WI38 (cell line): ENCODE data around the gene HBP1.

ENCODE experiments used
- H3K4me3 ChIP-seq: 2 replicates; pipeline ENCODE4 v1.5.1; 2011; ENCODE audit warnings: low read depth, mild to moderate bottlenecking, control low read depth, low read length
- TF ChIP-seq, protein P1 (sequence below): IDR thresholded peaks from 2 replicates; pipeline ENCODE4 v1.5.1; 2012; ENCODE audit warnings: low read depth, mild to moderate bottlenecking, control low read depth, low read length

Gene HBP1, protein sequence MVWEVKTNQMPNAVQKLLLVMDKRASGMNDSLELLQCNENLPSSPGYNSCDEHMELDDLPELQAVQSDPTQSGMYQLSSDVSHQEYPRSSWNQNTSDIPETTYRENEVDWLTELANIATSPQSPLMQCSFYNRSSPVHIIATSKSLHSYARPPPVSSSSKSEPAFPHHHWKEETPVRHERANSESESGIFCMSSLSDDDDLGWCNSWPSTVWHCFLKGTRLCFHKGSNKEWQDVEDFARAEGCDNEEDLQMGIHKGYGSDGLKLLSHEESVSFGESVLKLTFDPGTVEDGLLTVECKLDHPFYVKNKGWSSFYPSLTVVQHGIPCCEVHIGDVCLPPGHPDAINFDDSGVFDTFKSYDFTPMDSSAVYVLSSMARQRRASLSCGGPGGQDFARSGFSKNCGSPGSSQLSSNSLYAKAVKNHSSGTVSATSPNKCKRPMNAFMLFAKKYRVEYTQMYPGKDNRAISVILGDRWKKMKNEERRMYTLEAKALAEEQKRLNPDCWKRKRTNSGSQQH

DNA sequence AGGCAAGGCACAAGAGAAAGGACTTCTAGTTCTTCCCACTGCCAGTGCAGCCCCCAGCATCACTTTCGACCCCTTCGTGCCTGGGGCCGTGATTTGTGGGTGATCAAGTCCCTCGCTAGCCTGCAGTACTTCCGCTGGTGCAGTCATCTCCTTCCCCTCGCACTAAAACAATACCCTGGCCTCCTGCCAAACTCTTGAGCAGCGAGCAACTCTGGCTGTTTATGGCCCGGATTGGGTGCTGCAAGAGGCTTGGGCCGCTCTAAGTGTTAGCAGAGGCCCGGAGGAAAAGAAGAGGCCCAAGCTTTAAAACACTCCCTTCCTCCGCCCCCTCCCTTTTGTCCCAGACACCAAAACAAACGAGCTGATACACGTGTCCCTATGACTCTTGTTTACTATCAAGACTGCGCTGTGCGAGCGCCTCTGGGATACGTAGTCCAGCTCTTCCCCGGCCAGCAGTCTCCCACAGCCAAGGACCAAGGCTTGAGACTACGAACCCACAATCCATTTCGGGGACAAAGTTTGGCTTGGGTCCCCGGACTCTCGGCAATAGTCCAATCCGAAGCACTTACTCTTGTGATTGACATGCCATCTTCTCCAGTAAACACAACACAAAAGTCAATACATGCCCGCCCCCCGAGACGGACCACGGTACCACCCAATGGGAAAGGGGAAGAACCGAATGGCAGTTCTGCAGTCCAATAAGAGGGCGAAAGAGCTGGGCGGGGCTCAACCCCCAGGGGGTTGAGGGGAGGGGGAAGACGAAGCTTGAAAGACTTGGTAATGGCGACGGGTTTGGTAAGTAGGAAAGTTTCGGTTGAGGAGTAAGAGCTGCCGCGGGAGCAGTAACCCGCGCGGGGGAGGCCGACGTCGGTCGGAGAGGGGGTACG lies at the start of gene HBP1:
Gene HBP1 (plus strand): TSS at position 771 of the 887 bp plus-strand sequence. CDS start 10,891 bp downstream, outside the sequence.
- peak within 1 kb of the TSS; percentile 86 for H3K4me3 ChIP-seq
- TF ChIP-seq, protein P1, sequence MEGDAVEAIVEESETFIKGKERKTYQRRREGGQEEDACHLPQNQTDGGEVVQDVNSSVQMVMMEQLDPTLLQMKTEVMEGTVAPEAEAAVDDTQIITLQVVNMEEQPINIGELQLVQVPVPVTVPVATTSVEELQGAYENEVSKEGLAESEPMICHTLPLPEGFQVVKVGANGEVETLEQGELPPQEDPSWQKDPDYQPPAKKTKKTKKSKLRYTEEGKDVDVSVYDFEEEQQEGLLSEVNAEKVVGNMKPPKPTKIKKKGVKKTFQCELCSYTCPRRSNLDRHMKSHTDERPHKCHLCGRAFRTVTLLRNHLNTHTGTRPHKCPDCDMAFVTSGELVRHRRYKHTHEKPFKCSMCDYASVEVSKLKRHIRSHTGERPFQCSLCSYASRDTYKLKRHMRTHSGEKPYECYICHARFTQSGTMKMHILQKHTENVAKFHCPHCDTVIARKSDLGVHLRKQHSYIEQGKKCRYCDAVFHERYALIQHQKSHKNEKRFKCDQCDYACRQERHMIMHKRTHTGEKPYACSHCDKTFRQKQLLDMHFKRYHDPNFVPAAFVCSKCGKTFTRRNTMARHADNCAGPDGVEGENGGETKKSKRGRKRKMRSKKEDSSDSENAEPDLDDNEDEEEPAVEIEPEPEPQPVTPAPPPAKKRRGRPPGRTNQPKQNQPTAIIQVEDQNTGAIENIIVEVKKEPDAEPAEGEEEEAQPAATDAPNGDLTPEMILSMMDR = no peak

DNA sequence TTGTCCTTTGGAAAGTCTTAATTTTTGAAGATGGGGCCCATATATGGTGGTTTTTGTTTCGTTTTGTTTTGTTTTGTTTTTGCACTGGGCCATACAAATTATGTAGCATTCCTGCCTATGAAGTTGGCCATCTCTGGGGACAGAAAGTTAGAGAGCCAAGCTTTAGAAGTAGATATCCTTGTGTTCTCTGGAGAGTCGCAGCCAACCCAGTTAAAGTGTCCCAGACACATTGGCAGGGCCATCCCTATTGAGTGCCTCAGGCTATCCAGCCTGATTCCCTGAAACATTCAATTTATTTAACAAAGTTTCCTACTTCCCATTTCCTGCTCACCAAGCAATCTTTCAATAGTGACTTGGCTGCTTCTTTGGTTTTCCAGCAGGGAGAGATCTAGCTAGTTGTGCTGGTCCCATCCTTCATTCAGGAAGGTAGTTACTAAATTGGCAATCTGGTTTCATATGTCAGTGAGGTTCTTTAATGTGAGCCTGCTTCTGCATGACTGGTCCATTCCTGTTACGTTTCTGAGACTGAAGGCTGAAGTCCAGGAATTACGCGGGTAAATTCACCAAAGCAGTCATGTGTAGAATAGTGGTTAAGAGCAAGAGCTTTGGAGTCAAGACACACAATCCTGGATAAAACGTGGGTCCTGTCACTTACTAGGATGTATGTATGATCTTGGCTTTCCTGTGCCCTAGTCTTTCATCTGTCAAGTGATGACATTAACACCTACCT lies 49.3 kb upstream of the HBP1 start:
- TF ChIP-seq, protein P1 = no peak
- H3K4me3 ChIP-seq = no peak overlapping the region

DNA sequence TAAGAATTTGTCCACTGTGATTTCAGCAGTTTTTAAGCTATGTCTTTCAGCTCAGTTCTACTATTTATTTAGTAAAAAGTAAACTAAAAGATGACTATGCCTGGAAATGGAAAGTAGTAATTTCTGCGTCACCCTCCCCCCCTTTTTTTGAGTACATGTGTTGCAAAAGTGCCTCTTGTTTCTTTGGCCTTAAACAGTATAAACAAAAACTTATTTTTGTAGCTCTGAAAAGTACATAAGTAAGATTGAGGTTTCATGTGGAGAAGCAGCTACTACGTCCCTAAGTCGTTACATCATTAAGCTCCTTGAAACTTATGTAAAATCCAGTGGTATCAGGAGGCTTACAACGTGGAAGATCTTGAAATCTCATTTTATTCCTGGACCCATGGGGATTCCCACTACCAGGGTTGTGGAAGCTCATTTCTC lies 46.3 kb upstream of the HBP1 start:
- no peak overlapping the region for H3K4me3 ChIP-seq
- TF ChIP-seq, protein P1 = no peak

DNA sequence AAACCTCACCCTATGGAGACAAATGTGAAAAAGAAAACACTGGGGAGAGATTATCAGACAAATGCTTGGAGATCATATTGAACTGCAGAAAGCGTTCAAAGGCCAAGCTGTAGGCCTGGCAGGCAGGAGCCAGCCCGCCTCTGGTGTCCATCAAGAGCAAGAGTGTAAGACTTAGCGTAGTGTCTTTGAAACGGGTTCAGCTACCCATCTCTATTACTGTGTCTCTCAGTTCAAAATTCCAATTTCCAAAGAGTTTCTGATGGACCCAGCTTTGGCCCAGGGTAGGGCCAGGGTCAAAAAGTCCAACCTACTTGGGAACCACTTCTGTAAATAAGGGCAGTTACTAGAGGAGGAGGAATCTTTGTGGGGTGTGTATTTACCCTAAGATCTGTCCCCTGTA lies 45.4 kb upstream of the HBP1 start:
- TF ChIP-seq, protein P1 = no peak
- H3K4me3 ChIP-seq = no peak overlapping the region

DNA sequence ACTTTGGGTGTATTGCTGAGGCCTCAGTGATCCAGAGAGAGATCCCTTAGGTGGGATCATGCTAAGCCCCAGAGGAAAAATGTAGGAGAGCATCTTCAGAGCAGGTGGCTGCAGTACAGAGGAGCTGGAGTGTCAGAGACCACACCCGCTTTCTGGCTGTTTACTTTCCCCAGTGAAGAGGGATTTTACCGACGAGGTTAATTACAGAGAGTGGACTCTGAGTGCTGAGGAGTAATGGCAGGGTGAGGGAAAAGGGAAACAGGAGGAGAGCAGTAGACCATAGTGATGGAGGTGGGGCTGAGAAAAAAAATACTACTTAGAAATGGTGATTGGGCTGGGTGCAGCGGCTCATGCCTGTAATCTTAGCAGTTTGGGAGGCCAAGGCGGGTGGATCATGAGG lies 43.3 kb upstream of the HBP1 start:
- TF ChIP-seq, protein P1 = no peak
- H3K4me3 ChIP-seq = no peak overlapping the region

DNA sequence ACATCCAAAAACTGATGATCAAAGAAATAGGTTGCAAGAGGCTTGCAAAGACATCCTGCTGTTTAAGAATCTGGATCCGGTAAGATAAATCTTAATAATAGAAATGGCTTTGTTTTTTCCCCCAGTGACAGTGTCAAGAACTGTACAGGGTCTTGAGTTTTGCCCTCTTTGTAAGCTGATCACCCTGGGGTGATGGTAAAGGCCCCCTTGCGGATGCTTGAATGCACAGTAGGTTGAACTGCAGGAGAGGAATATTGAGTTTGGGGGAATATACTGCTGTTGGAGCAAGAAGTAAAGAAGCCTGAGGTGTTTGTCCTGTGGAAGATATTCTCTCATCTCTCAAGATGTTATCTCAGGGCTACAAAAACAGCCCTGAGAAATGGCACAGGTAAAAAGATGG lies 40.6 kb upstream of the HBP1 start:
- TF ChIP-seq, protein P1 = no peak
- H3K4me3 ChIP-seq = no peak overlapping the region
